Adipocyte (in vitro differentiated cells): ENCODE data around the gene ALKBH4.

Source experiments
- DNase-seq: peaks from one replicate; pipeline ENCODE4 v3.0.0-alpha.2; 2015; ENCODE audit warnings: low read depth
- H3K27me3 ChIP-seq: replicated peaks from 2 replicates; pipeline ENCODE4 v1.7.0; 2013; ENCODE audit warnings: mild to moderate bottlenecking, low read length, moderate library complexity; ENCODE audit not compliant: control insufficient read depth, insufficient read depth
- H3K36me3 ChIP-seq: 2 replicates; pipeline ENCODE4 v1.7.0; 2013; ENCODE audit warnings: low read length, mild to moderate bottlenecking, moderate library complexity; ENCODE audit not compliant: control insufficient read depth, insufficient read depth, severe bottlenecking
- H3K4me1 ChIP-seq: 2 replicates; pipeline ENCODE4 v1.7.0; 2013; ENCODE audit warnings: mild to moderate bottlenecking, low read length, moderate library complexity; ENCODE audit not compliant: control insufficient read depth, insufficient read depth
- H3K4me3 ChIP-seq: 2 replicates; pipeline ENCODE4 v1.7.0; 2013; ENCODE audit warnings: mild to moderate bottlenecking, low read length, moderate library complexity
- H3K9ac ChIP-seq: 2 replicates; pipeline ENCODE4 v1.7.0; 2013; ENCODE audit warnings: mild to moderate bottlenecking, low read length, moderate library complexity
- H3K9me3 ChIP-seq: 2 replicates; pipeline ENCODE4 v1.7.0; 2013; ENCODE audit warnings: mild to moderate bottlenecking, low read length, moderate library complexity; ENCODE audit not compliant: control insufficient read depth

Gene ALKBH4

DNA sequence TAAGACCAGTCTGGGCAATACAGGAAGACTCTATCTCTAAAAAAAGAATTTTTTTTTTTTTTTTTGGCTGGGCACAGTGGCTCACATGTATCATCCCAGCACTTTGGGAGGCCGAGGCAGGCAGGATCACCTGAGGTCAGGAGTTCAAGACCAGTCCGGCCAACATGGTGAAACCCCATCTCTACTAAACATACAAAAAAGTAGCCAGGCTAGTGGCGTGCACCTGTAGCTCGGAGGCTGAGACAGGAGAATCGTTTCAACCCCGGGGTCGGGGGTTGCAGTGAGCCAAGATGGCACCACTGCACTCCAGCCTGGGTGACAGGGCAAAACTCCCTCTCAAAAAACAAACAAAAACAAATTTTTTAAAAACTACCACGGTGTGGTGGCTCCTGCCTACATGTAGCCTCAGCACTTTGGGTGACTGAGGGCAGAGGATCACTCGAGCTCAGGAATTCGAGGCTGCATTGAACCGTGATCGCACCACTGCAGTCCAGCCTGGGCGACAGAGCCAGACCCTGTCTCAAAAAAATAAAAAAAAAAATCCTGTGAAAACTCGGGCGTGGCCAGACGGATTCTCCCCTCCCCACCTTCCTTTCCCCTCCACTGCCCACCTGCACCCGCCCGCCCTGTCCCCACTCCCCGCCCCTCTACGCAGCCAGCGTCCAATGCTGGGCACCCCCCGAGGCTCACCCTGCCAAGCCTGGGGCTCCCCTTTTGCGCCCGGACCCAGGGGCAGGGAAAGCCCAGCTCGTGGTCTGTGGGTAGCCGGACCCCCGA is 32.0 kb downstream of the ALKBH4 start:
- Histone ChIP-seq H3K27me3 (no peaks in the 10 kb centered on the region), H3K36me3 (no peaks in the 10 kb centered on the region), H3K9ac (peak overlapping the region; percentile 75), H3K4me3 (peak overlapping the region; percentile 82), H3K4me1 (peaks cover 6% of the 10 kb centered on the region), H3K9me3 (no peaks in the 10 kb centered on the region)
- peak; percentile 12 for DNase-seq

DNA sequence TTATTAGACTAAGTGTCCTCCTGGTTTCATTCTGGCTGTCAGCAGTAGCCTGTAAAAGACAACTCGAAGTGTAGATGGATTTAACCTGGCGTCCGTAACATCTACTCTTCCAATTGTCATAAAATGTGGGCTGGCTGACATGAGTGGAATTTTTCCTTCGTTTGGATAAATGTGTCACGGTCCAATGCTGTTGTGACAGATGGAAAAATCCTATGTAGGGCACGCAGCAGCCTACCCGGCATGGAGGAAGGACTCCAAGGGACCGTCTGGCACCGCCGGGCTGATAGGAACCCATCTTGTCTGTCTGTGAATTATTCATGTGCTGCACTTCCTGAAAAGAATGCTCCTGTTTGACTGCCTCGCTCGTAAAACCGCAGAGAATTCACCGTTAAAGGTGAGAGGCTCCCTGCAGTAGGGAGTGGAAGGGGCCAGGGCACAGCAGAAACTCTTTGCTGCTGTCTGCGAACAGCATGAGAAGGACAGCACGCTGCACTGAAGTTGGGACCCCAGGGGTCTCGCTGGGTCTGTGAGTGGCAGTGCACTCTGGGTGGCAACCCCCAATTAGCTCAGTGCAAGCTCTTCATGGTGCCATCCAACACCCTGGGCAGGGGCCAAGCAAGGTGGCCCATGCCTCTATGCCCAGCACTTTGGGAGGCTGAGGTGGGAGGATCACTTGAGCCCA is 32.9 kb downstream of the ALKBH4 start:
- no peak overlapping the region for H3K4me3 ChIP-seq
- peaks cover 6% of the 10 kb centered on the region for H3K4me1 ChIP-seq
- peak; percentile 15 for DNase-seq
- peaks cover 5% of the 10 kb centered on the region for H3K36me3 ChIP-seq
- H3K27me3 ChIP-seq: no peaks in the 10 kb centered on the region
- no peaks in the 10 kb centered on the region for H3K9me3 ChIP-seq
- no peak overlapping the region for H3K9ac ChIP-seq

DNA sequence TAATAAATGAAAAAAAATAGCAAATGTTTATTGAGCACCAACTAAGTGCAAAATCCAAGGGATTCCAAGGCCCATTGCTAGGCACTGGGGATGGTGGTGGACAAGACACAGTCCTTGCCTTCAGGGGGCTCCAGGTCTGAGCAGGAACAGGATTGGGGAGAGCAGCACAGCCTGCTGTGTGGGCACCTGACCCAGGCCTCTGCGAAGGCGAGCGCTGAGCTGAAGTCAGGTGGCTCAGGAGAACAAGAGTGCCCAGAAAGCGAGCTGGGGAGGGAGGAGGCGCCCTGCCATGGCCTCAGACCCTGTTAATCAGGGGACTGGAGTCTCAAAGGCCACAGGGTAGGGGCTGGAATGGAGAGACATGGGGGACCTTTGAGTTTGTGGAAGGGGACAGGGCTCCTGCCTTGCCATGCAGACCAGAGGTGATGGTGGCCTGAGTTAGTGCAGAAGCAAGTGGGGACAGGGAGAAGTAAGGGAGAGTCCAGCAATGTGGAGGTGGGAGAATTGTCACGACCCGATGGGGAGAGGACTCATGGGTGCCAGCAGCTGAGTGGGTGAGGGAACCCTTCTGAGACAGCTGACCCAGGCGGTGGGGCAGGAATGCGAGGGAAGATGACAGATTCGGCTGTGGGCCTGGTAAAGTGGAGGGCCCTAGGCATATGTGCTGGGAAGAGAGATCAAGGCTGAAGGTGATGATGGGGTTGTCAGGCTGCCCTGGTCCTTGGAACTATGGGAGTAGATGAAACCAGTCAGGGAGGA is 35.3 kb downstream of the ALKBH4 start:
- no peak overlapping the region for H3K9ac ChIP-seq

DNA sequence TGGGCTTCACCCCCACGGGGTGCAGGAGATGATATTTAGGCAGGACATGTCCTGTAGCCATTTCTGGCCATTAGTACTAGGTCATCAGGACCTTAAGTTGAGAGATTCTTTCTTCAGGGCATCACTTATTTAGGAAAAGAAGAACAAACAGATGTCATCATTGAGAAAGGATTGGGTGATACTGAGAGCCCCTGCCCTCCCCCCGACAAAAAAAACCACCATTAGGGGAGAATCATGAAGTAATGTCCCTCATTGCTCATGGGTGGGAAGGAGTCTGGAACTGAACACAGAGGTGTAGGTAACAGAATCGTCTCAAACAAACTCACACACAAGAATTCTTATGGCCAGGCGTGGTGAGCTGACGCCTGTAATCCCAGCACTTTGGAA is 37.7 kb downstream of the ALKBH4 start:
- DNase-seq: no peak
- H3K4me1 ChIP-seq: peaks cover 9% of the 10 kb centered on the region
- no peaks in the 10 kb centered on the region for H3K9me3 ChIP-seq
- no peak overlapping the region for H3K4me3 ChIP-seq
- no peak overlapping the region for H3K9ac ChIP-seq
- peaks cover 33% of the 10 kb centered on the region for H3K36me3 ChIP-seq
- no peaks in the 10 kb centered on the region for H3K27me3 ChIP-seq

More for the DNA sequence above, 35.3 kb downstream of the ALKBH4 start:
- Histone ChIP-seq H3K27me3 (no peaks in the 10 kb centered on the region), H3K4me1 (peaks cover 10% of the 10 kb centered on the region), H3K4me3 (no peak overlapping the region), H3K9me3 (no peaks in the 10 kb centered on the region), H3K36me3 (peaks cover 26% of the 10 kb centered on the region)
- no peak for DNase-seq

DNA sequence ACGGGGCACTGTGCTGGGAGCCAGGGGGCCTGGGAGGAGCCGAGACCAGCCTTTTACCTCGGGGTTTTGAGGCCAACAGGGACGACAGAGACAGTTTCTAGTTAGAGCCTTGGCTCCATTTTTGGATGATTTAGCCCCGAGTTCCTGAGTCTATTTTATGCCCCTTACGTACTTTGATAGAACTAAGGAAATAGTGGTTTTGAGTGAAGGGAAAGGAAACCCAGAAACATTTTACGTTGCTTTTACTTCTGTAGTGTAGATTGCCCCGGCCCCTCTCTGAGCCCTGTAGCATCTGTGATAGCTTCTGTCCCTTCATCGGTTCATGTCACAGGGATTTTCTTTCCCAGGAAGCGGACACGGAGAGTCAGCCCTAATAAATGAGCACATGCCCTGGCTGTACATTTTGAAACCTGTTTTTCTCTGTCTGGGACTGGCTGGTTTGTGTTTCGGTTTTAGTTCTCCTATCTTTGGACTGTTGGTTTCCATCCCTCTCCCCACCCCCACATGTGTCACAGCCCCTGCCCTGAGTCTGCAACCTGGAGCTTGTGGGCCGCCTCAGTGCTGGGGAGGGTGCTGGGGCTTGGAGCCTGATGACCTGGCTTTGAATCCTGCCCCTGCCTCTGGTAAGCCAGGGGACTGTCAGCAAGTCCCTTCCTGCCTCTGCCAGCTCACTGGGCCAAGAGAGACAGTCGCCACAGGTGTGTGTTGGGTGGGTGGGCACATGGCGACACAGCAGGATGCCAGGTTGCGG is 38.2 kb downstream of the ALKBH4 start:
- H3K4me3 ChIP-seq: no peak overlapping the region
- H3K9me3 ChIP-seq: no peaks in the 10 kb centered on the region
- H3K36me3 ChIP-seq: peaks cover 36% of the 10 kb centered on the region
- H3K9ac ChIP-seq: no peak overlapping the region
- no peak for DNase-seq
- no peaks in the 10 kb centered on the region for H3K27me3 ChIP-seq
- H3K4me1 ChIP-seq: peaks cover 9% of the 10 kb centered on the region

DNA sequence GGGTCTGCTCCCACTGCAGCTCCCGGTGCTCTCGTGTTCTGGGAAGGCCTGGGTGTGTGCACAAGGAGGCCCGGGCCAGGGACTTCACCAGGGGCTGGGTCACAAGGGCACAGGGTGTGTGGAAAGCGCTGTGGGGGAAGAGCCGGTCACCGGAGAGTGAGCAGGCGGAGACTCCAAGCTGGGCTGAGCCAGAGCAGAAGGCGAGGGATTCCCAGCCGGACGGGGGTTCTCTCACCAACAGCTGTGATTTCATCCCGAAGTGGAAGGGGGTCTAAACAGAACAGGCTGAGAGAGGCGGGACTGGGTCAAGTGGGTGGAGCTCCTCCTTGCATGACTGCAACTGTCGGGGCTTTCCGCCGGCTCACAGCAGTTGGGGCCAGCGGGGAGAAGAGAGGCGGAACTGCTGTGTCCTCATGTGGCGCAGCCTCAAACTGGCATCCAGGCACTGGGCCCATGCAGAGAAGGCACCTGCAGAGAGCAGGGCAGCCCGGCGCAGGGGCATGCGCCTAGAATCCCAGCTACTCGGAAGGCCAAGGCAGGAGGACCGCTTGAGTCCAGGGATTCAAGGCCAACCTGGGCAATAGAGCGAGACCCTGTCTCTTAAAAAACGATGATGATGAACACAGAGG is 38.9 kb downstream of the ALKBH4 start:
- H3K9ac ChIP-seq: no peak overlapping the region
- no peak overlapping the region for H3K4me3 ChIP-seq
- peaks cover 9% of the 10 kb centered on the region for H3K4me1 ChIP-seq
- DNase-seq: no peak
- H3K36me3 ChIP-seq: peaks cover 43% of the 10 kb centered on the region
- H3K9me3 ChIP-seq: no peaks in the 10 kb centered on the region
- H3K27me3 ChIP-seq: no peaks in the 10 kb centered on the region

DNA sequence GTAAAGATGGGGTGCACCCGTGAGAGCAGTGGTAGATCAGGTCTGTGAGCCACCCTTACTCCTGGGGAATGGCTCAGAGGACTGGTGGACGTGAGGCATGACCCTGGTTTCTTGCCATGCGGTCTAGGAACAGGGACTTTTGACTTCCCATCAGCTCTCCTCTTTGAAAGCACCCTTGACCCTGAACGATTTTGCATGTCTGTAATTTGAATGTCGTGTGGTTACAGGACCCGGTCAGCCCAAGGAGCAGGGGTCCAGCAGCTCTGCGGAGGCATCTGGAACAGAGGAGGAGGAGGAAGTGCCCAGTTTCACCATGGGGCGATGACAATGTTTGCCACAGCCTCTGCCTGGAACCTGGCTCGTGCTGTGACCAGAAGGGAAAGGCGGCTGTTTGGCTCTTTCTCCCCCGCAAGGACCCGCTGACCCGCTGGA is 39.9 kb downstream of the ALKBH4 start:
- Histone ChIP-seq H3K27me3 (no peaks in the 10 kb centered on the region), H3K4me3 (no peak overlapping the region), H3K4me1 (peaks cover 9% of the 10 kb centered on the region), H3K9me3 (no peaks in the 10 kb centered on the region), H3K9ac (no peak overlapping the region), H3K36me3 (peaks cover 47% of the 10 kb centered on the region)
- DNase-seq: no peak

DNA sequence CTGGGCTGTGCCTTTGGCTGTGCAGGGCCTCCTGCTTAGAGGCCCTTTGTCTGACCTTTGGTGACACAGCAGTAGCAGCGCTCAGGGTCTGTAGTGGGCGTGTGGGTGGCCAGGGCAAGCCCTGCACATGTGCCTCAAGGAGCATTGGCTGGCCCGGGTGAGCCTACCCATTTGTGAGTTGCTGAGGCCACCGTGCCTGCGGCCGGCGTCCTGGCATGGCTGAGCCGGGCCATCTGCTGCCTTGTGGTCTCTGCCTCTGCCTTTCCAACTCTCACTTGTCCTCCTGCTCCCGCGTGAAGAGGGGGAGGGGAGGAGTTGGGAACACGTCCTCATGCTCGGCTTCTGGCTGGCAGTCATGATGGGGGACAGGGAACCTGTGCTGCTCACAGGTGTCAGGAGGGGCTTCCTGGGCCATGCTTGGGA is 40.5 kb downstream of the ALKBH4 start:
- H3K4me1 ChIP-seq: peaks cover 9% of the 10 kb centered on the region
- no peak for DNase-seq
- peaks cover 51% of the 10 kb centered on the region for H3K36me3 ChIP-seq
- no peak overlapping the region for H3K4me3 ChIP-seq
- no peak overlapping the region for H3K9ac ChIP-seq
- H3K9me3 ChIP-seq: no peaks in the 10 kb centered on the region
- H3K27me3 ChIP-seq: no peaks in the 10 kb centered on the region

DNA sequence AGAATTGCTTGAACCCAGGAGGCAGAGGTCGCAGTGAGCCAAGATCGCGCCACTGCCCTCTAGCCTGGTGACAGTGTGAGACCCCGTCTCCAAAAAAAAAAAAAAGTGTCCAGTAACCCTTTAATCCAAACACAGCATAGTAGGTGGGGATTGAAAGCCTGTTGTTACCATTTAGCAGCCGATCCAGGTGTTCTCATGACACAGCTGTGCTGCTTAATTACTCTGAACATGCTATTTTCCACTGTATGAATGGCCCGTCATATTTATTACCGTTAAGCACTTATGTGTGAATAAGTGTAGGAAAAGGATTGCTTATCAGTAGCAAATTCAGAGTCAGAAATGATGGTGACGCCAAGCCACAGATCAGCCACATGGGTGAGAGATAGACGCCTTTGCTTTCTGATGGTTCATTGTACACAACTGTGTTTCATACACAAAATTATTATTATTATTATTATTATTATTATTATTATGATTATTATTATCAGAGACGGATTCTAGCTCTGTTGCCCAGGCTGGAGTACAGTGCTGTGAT is 42.9 kb downstream of the ALKBH4 start:
- Histone ChIP-seq H3K36me3 (peaks cover 66% of the 10 kb centered on the region), H3K27me3 (no peaks in the 10 kb centered on the region), H3K4me1 (peaks cover 9% of the 10 kb centered on the region), H3K9ac (no peak overlapping the region), H3K9me3 (no peaks in the 10 kb centered on the region), H3K4me3 (no peak overlapping the region)
- no peak for DNase-seq

DNA sequence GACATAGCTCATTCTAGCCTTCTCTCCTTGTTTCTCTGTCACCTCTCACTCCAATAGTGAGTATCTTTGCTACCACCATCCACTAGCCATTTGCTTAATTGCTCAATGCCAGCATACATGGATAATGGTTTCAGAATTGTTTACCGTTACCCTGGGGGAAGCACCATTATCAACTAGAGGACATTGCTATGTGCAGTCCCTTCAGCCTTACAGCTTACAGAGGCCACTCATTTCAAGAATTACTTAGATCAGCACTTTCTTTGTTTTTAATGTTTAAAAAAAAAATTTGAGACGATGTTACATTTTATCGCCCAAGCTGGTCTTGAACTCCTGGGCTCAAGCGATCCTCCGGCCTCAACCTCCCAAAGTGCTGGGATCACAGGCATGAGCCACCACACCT is 46.1 kb downstream of the ALKBH4 start:
- no peaks in the 10 kb centered on the region for H3K27me3 ChIP-seq
- H3K4me3 ChIP-seq: no peak overlapping the region
- no peak for DNase-seq
- no peaks in the 10 kb centered on the region for H3K9me3 ChIP-seq
- H3K9ac ChIP-seq: no peak overlapping the region
- H3K4me1 ChIP-seq: no peaks in the 10 kb centered on the region
- H3K36me3 ChIP-seq: peaks cover 72% of the 10 kb centered on the region
